Ureter (tissue), 1 donor: ENCODE data around the gene TBCD. TPM values are rescaled to one million over a fixed set of nuclear protein-coding genes. Genes with fewer than 3 reads are reported as not detected.

Experiments
- DNase-seq: peaks from one replicate; pipeline ENCODE4 v3.0.0-alpha.2; 2020; ENCODE audit warnings: low spot score
- total RNA-seq: library from RNA; stranded (reverse); gene quantifications from one replicate; pipeline ENCODE4 v1.2.4, GENCODE V29; 2023
- donor health status: DM: yes; HTN: yes; CAD: no.

TBCD gene
- total RNA-seq, result 122 TPM

- DNase-seq, result peak; percentile 88
Measured at GRCh38 chr17:82751571-82752370, at the start of gene TBCD. TSS of gene TBCD (plus strand) at chr17:82752065. CDS start at chr17:82752194, 129 bp downstream.

- no peak for DNase-seq
Measured at GRCh38 chr17:82702231-82702927, 49.5 kb upstream of the TBCD start.

DNA sequence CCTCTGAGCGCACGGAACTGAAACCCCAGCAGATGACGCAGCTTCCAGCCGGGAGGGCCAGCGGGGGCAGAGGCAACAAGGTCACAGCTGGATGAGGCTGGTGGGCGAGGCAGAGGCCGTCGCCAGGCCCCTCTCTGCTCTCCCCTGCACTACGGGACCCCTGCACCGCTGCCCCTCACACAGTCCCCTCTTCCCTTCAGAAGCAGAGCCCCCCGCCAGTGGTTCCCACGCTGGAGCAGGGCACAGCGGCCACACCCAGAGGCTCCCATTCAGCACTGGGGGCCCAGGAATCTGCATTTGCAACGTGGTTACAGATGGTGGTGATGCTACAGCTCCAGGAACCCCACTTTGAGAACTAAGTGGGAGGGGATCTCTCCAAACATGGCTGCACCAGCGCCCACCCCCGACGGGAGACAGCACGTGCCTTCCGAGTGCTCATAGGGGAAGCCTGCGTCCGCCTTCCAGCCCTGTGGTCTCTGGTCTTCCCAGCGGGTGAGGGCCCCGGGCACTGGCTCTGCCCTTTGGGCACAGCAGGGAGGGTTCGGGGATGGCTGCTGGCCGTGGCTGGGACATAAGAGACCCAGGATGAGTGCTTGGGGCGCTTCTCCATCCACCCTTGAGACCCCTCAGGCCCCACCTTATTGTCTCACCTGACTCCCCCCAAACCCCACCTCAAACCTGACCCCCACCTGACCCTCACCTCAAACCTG, 48.7 kb upstream of the TBCD start:
- no peak for DNase-seq

DNA sequence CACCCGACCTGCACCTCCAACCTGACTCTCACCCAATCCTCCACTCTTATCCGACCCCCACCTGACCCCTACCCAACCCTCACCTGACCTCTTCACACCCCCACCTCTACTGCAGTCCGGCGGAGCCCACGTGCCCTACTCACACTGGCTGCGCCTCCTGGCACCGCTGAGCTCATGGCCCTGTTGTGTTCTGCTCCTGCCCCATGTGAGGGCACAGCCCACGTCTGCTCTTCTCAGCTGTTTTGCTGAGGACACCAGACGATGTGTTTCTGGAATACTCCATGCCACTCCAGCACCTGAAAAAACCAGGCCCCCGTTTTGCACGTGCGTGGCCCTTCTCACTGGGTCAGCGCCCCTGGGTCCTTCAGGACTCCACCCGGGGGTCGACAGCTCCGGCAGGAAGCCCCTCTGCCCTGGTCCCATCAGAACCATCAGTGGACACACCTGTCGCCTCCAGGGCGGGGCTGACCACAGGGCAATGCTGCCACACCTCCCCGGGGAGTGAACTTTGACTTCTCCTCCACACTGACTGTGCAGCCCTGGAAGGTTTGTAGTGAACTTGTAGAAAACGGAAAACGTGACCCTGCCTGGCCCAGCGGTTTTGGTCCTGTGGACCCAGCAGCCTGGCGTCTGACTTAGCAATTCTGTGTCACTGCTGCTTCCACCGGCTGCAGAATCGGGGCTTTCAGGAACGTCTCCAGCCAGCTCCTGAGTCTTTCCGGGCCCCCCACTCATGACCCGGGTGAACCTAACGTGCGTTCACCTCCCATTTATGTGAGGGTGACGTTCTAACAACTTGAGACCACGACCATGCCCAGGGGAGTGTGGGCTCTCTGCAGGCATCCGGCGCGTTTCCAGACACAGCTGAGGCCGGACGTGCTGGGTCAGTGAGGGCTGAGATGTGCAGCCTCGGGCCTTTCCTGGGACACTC, 47.7 kb upstream of the TBCD start:
- DNase-seq, result no peak

DNA sequence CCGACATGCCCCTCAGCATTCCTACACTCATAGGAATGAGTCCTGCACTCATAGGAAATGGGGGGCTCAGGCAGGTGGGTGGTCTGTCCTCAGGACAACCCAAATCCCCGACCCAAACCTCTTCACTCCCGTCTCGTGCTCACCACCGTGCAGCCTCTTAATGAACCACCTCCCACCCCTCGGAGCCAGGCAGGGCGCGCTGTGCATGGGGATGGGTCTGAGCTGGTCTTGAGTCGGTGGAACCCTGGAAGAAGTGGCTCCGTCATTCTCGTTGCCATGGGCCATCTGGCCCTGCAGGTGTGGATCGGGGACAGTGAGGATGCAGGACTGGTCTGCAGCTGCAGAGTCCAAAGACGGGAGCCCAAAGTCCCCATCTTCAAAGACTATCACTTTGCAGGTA, 47.0 kb upstream of the TBCD start:
- DNase-seq, result no peak

- DNase-seq, result no peak
Measured at GRCh38 chr17:82705756-82706155, 46.1 kb upstream of the TBCD start.

GRCh38 chr17:82709024-82709675, 42.7 kb upstream of the TBCD start:
- DNase-seq, result no peak

- no peak for DNase-seq
Measured at GRCh38 chr17:82709676-82710498, 42.0 kb upstream of the TBCD start.

DNA sequence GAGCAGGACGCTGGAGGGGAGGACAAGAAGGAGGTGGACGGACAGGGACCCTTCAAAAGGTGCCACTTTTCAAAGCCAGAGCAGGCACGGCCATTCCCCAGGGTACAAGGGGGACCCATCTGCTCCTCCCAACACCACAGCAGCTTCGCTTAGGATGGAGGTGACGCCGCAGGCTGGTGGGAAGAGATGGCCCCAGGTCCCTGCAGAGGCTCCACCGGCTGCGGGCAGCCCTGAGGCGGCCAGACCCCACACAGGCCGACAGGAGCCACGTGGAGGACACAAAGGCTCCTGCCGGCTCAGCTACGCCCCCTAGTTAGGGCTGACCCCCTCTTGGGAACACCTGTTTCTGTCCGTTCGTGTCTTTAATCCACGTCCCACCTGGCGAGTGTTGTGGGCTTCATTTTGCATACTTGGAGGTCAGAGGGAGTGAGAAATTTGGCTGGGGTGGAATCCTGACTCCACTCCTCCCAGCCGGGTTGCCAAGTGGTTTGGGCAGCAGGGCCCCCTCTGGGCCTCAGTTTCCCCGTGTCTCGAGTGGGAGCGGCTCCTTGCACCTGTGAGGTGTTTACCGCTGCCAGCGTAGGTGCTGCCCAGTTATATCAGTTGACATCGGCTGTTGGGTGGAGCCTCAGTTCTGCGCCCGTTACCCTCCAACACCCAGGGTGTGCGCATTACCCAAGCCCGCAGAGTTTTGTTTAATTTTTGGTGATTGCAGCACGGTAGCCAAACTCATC, 41.2 kb upstream of the TBCD start:
- no peak for DNase-seq

- DNase-seq, result no peak
Measured at GRCh38 chr17:82713071-82713723, 38.7 kb upstream of the TBCD start.

DNA sequence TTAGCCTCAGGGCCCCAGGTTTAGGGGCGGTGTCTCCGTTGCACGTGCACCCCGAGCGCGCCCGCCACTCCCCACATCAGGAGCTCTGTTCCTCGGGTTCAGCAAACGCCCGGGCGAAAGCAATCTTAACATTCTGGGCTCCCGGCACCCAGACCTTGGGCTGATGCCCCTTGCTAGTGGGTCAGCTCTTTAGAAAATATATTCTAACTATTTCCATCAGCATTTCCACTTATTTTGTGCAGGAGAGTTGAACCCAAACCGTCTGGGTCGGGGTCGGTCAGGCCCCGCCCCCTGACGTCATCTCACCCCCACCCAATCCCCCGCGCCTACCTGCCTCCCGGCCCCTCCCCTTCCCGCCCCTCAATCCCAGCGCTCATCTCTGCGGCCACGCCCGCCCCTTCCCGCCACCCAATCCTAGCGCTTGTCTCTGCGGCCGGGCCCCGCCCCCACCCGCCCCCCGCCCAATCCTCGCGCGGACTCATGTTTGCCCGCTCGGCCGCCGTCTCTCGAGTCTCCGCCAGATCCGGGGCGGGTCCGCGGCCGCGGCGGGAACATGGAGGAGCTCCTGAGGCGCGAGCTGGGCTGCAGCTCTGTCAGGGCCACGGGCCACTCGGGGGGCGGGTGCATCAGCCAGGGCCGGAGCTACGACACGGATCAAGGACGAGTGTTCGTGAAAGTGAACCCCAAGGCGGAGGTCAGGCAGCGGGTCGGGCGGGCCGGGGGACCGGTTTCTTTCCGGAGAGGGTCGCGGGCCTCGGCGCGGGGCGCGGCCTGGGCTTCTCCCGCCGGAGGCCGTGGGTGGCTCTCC, 35.5 kb upstream of the TBCD start, which contains the start of gene FN3KRP:
Gene FN3KRP (plus strand): TSS at position 504 of the 808 bp plus-strand sequence. CDS start 50 bp downstream, at position 554.
- DNase-seq, result peak; percentile 89

- DNase-seq, result no peak
Measured at GRCh38 chr17:82718986-82719685, 32.7 kb upstream of the TBCD start.

- DNase-seq, result no peak
Measured at GRCh38 chr17:82720204-82720603, 31.7 kb upstream of the TBCD start.

DNA sequence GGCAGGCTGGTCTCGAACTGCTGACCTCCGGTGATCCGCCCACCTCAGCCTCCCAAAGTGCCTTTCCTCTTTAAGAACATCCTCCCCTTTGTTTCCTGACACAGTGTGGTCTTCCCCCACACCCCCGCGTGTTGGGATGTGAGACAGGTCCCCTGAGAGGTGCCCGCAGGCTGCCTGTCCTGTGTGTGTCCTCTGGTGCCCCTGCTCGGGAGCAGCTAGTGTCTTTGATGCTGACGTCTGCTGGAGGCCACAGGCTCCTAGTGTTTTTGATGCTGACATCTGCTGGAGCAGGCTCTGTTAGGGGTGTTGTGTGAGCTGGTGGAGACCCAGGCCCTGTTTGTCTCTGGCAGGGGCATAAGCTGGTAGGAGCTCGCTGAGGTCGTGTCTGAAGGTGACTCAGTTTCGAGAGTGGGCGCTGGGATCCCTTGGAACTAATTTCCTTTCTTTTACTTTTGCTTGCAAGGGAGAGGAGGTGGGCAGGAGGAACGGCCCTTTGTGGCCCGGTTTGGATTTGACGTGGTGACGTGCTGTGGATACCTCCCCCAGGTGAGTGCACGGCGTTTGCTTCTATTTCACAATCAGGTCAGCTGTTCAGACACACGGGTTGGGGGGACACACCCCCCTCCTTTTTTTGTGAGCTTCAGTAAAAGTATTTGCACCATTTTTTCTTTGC, 29.4 kb upstream of the TBCD start:
- DNase-seq, result no peak

DNA sequence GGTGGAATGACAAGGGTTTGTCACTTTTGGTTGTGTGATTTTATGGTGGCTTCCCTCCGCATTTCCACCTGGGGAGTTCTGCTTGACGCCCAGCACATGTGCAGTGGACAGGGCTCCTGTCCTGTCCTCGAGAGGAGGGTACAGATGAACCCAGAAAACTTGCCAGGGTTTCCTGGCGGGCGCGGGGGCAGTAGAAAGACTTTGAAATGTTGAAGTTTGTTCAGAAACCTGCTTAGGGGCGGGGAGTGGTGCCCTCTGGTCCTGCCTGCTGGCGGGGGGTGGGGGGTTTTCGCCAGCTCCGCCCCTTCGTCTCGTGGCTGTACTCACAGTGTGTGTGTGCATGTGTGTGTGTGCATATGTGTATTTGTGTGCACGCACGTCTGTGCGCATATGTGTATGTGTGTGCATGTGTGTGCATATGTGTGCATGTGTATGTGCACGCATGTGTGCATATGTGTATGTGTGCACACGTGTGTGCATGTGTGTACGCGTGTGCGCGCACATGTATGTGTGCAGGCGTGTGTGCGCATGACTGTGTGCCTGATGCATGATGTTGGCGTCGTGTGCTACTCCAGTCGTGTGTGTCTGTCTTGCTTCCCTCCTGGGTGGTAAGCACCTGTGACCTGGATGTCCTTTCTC, 28.6 kb upstream of the TBCD start:
- no peak for DNase-seq

DNA sequence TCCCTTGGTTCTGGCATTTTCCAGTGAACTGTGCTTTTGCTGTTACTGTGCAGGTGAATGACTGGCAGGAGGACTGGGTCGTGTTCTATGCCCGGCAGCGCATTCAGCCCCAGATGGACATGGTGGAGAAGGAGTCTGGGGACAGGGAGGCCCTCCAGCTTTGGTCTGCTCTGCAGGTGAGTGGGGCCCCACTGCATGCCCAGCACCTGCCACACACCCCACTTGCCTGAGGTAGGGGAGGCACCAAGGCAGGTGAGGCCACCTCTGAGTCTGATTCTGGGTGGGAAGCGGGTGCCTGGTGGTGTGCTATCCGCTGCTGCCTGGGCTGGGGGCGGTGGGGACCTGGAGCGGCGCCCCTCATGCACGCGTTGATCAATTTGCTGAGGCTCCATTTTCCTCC, 25.4 kb upstream of the TBCD start:
- no peak for DNase-seq
